ENCODE data around the gene FOXRED2.
A peak's percentile ranks its signal among the peaks of the same experiment; 100 is the strongest.

The FOXRED2 gene

GRCh38 chr22:36471341-36471821 is 35.5 kb downstream of the FOXRED2 start:
- FAIRE-seq (no peak), DNase-seq (ENCODE audit: extremely low spot score, insufficient read length, low read depth) (no peak)

- DNase-seq (ENCODE audit: extremely low spot score, insufficient read length, low read depth): no peak
- FAIRE-seq: no peak
These were observed 35.9 kb downstream of the FOXRED2 start for GRCh38 chr22:36470994-36471331.

DNA sequence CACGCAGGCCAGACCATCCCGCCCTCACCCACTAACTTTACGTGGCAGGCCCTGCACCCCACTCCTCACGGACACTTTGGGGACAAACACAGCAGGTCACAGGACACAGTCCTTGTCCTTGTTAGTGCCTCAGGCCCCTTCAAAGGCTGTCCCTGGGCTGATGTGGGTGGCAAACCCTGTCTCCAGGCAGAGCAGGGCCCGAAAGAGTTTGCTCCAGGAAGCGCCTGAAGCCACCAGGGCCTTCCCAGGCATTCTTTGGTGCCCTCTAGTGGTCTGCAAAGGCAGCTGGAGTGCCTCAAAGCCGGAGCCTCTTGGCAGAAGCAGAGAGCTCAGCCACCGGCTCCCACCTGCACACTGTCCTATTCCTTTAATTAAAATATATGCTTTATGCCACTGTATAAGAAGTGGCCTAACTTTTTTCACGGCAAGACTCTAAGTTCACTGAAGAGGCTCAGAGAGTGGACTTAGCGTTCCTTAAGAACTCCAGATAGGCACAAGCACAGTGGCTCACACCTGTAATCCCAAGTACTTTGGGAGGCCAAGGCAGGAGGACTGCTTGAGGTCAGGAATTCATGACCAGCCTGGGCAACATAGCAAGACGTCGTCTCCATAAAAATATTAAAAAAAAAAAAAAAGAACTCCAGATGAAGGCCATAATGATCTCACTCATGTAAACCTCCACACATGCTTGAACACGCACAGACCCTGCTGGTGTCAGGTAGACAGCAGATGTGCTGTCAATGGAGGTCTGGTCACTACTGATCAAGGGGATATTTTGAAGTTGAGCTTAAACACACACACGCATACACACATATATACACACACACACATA is 36.5 kb downstream of the FOXRED2 start:
- FAIRE-seq (peak; percentile 84), DNase-seq (ENCODE audit: extremely low spot score, insufficient read length, low read depth) (peak; percentile 73)

GRCh38 chr22:36469094-36469710 is 37.6 kb downstream of the FOXRED2 start:
- no peak for DNase-seq (ENCODE audit: extremely low spot score, insufficient read length, low read depth)
- FAIRE-seq: no peak

GRCh38 chr22:36467946-36468345 is 38.9 kb downstream of the FOXRED2 start:
- DNase-seq (ENCODE audit: extremely low spot score, insufficient read length, low read depth) (no peak), FAIRE-seq (no peak)

GRCh38 chr22:36467042-36467810 is 39.6 kb downstream of the FOXRED2 start:
- FAIRE-seq (no peak), DNase-seq (ENCODE audit: extremely low spot score, insufficient read length, low read depth) (no peak)

DNA sequence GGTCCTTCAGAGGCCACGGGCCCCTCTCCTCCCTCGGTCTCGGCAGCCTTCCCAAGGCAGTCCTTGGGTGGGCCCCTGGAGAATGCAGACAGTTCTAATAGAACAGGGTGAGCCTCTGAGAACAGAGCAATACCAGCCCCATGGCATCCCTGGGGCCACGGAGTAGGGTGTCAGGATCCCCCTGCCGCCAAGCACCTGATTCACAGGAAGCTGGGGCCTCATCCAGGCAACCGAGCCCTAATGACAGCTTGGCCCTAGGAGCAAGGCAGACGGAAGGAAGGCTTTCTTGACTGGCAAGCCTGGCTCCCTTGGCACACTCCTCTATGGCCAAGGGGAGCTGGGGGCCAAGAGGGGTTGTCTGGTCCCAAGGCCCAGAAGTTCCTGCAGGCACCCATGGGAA is 40.6 kb downstream of the FOXRED2 start:
- FAIRE-seq: no peak
- no peak for DNase-seq (ENCODE audit: extremely low spot score, insufficient read length, low read depth)

GRCh38 chr22:36465232-36466021 is 41.4 kb downstream of the FOXRED2 start:
- FAIRE-seq: no peak
- no peak for DNase-seq (ENCODE audit: extremely low spot score, insufficient read length, low read depth)

DNA sequence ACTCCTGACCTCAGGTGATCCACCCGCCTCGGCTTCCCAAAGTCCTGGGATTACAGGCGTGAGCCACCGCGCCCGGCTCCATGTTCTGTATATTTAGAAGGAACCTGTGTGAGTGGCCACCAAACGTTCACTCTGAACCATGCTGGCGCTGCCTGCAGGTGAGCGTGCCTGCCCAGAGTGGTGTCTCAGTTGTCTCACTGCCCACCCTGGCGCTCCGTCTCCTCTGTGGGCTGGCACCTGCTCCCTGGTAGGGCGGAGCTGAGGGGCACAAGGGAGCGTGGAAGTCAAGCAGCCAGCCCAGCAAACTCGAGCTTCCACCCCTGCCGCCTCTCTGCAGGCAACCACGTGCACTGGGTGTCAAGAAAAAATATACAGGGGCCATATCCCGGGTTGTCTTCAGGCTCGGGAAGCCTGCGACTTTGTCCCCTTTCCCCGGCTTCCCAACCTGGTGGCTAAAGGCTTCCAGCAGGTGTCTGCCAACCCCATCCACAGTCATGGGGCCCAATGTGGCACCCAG is 42.1 kb downstream of the FOXRED2 start:
- FAIRE-seq (no peak), DNase-seq (ENCODE audit: extremely low spot score, insufficient read length, low read depth) (no peak)

- DNase-seq (ENCODE audit: extremely low spot score, insufficient read length, low read depth) (no peak), FAIRE-seq (no peak)
These were observed 43.1 kb downstream of the FOXRED2 start for GRCh38 chr22:36463783-36464184.

DNA sequence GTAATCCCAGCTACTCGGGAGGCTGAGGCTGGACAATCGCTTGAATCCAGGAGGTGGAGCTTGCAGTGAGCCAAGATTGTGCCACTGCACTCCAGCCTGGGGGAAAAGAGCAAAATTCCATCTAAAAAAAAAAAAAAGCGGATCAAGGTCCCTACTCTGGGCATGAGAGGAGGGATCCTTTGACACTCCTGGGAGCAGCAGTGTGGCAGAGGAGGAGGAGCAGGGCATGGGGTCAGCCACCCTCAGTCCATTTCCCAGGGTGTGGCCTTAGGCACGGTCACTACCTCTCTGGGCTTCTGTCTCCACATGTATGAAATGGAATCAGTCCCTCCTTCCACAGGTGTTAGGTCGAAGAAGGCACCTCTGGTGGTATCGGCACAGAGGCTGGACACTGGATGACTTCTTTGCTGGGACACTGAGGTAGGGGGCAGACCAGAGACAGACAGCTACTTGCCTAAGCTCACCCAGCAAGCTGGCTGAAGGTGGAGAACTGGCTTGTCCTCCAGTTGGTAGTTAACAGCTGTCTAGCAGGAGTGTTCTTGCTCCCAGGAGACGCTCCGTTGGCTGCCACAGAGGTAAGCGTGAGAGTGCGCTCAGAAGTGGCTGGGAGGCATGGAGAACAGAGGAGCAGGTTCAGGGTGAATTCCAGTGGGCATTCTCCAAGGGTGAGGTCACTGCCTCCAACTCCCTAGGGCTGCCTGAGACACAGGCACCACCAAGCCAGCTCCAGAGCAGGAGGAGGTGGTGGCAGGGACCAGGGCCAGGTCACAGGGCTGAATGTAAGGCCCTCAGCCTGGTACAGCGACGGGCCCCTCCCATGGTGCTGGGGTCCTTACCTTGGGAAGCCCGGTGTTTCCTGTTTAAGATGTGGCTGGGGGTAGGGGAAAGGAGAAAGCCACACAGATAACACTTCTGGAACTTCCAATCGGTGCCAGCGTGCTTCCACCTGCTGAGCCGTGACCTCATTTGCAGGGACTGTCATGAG is 44.9 kb downstream of the FOXRED2 start:
- no peak for DNase-seq (ENCODE audit: extremely low spot score, insufficient read length, low read depth)
- FAIRE-seq: no peak

- FAIRE-seq: no peak
These were observed 46.6 kb downstream of the FOXRED2 start for GRCh38 chr22:36460202-36460601.

GRCh38 chr22:36457688-36458450 is 49.0 kb downstream of the FOXRED2 start:
- DNase-seq (ENCODE audit: extremely low spot score, insufficient read length, low read depth) (no peak), FAIRE-seq (no peak)

More at GRCh38 chr22:36460202-36460601, 46.6 kb downstream of the FOXRED2 start:
- DNase-seq (ENCODE audit: extremely low spot score, insufficient read length, low read depth): no peak

DNA sequence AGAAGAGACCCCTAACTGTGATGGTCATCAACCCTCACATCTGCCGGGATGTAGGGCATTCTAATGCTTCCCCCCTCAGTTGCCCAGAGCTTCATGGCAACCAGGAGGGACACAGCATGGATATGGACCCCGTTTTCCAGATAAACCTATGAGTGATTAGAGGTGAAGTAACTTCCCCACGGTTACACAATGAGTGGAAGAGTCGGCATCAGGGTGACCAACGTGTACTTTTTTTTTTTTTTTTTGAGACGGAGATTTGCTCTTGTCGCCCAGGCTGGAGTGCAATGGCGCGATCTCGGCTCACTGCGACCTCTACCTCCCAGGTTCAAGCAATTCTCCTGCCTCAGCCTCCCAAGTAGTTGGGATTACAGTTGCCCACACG is 50.4 kb downstream of the FOXRED2 start:
- no peak for FAIRE-seq
- DNase-seq (ENCODE audit: extremely low spot score, insufficient read length, low read depth): no peak

- DNase-seq (ENCODE audit: extremely low spot score, insufficient read length, low read depth): no peak
- FAIRE-seq: peak; percentile 9
These were observed 51.0 kb downstream of the FOXRED2 start for GRCh38 chr22:36455571-36456463.

DNA sequence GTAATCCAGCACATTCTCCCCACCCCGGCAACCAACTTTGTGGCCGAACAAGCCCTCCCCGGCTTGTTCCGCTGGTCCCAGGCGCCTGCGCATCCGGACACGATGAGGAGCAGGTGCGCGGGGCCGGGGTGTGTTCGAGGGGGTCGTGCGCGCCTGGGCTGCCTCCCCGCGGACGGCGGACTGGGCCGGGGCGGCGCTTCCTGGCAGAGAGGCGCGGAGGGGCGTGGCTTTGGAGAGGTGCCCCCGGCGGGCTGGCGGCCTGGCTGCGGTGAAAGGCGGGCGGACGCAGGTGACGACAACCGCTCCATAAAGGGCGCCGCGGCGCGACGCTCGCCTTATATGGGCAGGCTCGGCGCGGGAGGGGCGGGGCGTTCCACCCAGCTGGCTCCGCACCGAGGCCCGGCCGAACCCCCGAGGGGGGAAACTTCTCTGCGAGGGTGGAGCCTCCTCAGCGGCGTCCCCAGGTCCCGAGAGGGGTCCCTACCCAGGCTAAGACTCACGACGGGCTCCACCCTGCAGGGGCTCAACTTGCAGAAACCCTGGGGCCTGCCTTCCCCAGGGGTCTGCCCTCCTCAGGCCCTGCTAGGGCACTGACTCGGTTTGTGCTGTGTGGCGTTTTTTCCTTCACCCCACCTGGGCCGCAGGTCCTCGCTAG is 51.8 kb downstream of the FOXRED2 start:
- DNase-seq (ENCODE audit: extremely low spot score, insufficient read length, low read depth) (peak; percentile 80), FAIRE-seq (peak; percentile 60)
